WI38 (cell line): ENCODE data around the gene SPTLC2.
"Not testable (repeated sequence)": the region's sequence is repeated elsewhere in the genome, so short reads cannot be mapped to it uniquely, and the experiment has no call there.

Source experiments
- H3K4me3 ChIP-seq: 2 replicates; pipeline ENCODE4 v1.5.1; 2011; ENCODE audit warnings: low read depth, mild to moderate bottlenecking, control low read depth, low read length
- CTCF ChIP-seq: IDR thresholded peaks from 2 replicates; pipeline ENCODE4 v1.5.1; 2012; ENCODE audit warnings: low read depth, mild to moderate bottlenecking, control low read depth, low read length

Gene SPTLC2

DNA sequence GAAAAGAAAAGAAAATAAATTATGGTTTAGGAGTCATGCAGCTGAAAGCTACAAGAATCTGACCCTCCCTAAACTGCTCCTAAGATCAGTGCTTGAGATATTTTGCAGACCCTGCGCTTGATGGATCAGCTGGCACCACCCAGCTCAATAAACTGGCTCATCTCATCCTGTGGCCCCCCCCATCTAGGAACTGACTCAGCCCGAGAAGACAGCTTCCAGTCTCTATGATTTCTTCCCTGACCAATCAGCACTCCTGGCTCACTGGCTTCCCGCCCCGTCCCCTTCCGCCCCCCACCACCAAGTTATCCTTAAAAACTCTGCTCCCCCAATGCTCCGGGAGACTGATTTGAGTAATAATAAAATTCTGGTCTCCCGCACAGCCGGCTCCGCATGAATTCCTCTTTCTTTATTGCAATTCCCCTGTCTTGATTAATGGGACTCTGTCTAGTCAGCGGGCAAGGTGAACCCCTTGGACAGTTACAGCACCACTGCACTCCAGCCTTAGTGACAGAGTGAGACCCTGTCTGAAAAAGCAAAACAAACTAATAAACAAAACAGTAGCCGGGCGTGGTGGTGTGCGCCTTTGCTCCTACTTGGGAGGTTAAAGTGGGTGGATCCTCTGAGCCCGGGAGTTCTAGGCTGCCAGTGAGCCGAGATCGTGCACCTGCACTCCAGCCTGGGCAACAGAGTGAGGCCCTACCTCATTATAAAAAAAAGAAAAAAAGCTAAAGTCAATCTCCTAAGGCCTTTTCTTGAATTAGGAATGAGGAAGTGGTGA lies 24.5 kb upstream of the SPTLC2 start:
- no peak overlapping the region for H3K4me3 ChIP-seq
- TF ChIP-seq CTCF: no peak

DNA sequence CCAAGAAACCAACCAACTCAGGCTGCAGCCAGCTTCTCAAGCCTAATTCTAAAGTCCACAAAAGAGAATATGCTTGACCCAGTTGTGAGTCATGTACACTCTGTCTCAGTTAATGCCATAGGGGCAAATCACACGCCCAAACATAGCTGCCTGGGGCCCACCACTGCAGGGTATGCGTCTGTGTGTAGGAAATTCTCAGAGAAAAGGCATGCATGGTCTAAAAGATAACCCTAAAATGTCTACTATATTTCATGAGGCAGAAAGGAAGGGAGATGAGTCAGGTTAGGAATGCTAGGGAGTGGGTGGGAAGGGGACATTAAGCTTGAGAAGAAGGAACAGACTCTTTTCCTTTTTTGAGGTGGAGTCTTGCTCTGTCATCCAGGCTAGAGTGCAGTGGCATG lies 22.3 kb upstream of the SPTLC2 start:
- no peak for TF ChIP-seq CTCF
- no peak overlapping the region for H3K4me3 ChIP-seq

DNA sequence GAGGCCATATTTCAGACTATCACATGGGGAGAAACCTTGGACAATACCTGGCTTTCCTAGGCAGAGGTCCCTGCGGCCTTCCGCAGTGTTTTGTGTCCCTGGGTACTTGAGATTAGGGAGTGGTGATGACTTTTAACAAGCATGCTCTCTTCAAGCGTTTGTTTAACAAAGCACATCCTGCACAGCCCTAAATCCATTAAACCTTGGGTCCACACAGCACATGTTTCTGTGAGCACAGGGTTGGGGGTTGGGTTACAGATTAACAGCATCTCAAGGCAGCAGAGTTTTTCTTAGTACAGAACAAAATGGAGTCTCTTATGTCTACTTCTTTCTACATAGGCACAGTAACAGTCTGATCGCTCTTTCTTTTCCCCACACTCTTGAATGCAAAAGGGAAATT lies 19.4 kb upstream of the SPTLC2 start:
- H3K4me3 ChIP-seq: not testable (repeated sequence)

- H3K4me3 ChIP-seq: not testable (repeated sequence)
Observed at GRCh38 chr14:77635466-77635865, 19.0 kb upstream of the SPTLC2 start.

DNA sequence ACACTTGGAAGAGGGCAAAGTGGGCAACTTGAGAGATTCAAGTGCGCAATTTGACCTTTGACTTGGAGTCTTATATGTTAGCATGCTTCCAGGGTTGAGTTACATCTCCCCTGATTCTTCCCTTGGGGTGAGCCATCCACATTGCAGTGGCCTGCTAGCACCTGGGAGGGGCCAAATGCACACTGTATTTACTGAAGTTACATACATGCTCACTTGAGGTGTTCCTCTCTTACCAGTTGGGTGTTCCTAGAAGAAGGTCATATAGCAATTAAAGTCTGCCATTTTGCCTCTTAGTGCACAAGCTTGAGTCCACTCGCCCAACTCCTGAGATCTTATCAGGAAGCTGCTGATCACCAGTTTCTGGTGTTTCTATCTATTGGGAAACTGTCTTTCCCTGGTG lies 13.7 kb upstream of the SPTLC2 start:
- no peak overlapping the region for H3K4me3 ChIP-seq
- TF ChIP-seq CTCF: no peak

- no peak for TF ChIP-seq CTCF
Observed at GRCh38 chr14:77625360-77625759, 8.9 kb upstream of the SPTLC2 start.

GRCh38 chr14:77623201-77623600 lies 6.8 kb upstream of the SPTLC2 start:
- no peak overlapping the region for H3K4me3 ChIP-seq
- no peak for TF ChIP-seq CTCF

More at GRCh38 chr14:77625360-77625759, 8.9 kb upstream of the SPTLC2 start:
- H3K4me3 ChIP-seq: no peak overlapping the region

- no peak for TF ChIP-seq CTCF
- no peak overlapping the region for H3K4me3 ChIP-seq
Observed at GRCh38 chr14:77622366-77622961, 6.0 kb upstream of the SPTLC2 start.
